ENCODE data around the gene BRINP2. TPM values are rescaled to one million over a fixed set of nuclear protein-coding genes. Genes with fewer than 3 reads are reported as not detected.

BRINP2 gene
- total and polyA plus RNA-seq, 4 donors = 0.05 to 0.75 (median 0.36) TPM

DNA sequence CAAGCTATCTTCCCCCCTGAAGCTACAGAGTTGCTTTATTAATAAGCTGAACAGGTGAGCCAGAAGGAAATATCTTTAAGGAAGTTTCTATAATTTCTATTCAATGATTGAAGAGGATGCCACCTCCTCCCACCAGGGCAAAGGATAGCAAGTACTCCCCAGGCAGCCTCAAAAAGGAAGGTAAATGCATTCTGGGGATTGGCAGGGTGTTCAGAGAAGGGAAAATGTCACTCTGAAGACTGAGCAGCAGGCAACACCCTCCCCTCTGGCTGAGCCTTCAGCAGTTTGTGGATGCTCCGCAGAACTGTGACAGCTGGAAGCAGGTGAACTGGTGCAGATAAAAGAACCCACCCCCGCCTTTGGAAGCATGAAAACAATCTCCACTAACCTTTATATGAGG is 140.8 kb downstream of the BRINP2 start:
- Histone ChIP-seq H3K4me1 (ENCODE audit: control insufficient read depth in 4 of 4, insufficient read depth in 4 of 4, low read length in 3 of 4) (no peaks in the 10 kb centered on the region), H3K27ac (ENCODE audit: low read depth in 1 of 2, low read length in 2 of 2) (no peak overlapping the region), H3K36me3 (ENCODE audit: control insufficient read depth in 4 of 4, insufficient read depth in 3 of 4, low read depth in 1 of 4, low read length in 3 of 4) (no peaks in the 10 kb centered on the region), H3K9ac (ENCODE audit: low read depth in 1 of 2, low read length in 2 of 2) (no peak overlapping the region), H3K9me3 (ENCODE audit: control insufficient read depth in 4 of 4, low read length in 3 of 4) (no peaks in the 10 kb centered on the region), H3K4me3 (ENCODE audit: low read depth in 1 of 3, low read length in 3 of 3) (no peak overlapping the region), H3K27me3 (ENCODE audit: control insufficient read depth in 4 of 4, insufficient read depth in 4 of 4, low read length in 3 of 4) (no peaks in the 10 kb centered on the region)
- no peak for DNase-seq (ENCODE audit: low spot score)
- WGBS = 71% methylated on average over 2 of the region's 2 CpGs
- TF ChIP-seq TAF1 (conservative IDR thresholded peaks at IDR 0.05) = no peak
- TF ChIP-seq RAD21 (IDR thresholded peaks at IDR 0.05) = no peak
- no peak for TF ChIP-seq JUND (IDR thresholded peaks at IDR 0.05)
- TF ChIP-seq FOXA1 (IDR thresholded peaks at IDR 0.05) = no peak
- TF ChIP-seq GABPA (IDR thresholded peaks at IDR 0.05 in 1 of 2, conservative IDR thresholded peaks at IDR 0.05 in 1 of 2) = no peak
- TF ChIP-seq, protein P1, sequence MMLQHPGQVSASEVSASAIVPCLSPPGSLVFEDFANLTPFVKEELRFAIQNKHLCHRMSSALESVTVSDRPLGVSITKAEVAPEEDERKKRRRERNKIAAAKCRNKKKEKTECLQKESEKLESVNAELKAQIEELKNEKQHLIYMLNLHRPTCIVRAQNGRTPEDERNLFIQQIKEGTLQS (IDR thresholded peaks at IDR 0.05) = no peak
- TF ChIP-seq, protein P2, sequence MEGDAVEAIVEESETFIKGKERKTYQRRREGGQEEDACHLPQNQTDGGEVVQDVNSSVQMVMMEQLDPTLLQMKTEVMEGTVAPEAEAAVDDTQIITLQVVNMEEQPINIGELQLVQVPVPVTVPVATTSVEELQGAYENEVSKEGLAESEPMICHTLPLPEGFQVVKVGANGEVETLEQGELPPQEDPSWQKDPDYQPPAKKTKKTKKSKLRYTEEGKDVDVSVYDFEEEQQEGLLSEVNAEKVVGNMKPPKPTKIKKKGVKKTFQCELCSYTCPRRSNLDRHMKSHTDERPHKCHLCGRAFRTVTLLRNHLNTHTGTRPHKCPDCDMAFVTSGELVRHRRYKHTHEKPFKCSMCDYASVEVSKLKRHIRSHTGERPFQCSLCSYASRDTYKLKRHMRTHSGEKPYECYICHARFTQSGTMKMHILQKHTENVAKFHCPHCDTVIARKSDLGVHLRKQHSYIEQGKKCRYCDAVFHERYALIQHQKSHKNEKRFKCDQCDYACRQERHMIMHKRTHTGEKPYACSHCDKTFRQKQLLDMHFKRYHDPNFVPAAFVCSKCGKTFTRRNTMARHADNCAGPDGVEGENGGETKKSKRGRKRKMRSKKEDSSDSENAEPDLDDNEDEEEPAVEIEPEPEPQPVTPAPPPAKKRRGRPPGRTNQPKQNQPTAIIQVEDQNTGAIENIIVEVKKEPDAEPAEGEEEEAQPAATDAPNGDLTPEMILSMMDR (IDR thresholded peaks at IDR 0.05; ENCODE audit: low read depth, low read length, missing input control) = no peak
- TF ChIP-seq, protein P3, sequence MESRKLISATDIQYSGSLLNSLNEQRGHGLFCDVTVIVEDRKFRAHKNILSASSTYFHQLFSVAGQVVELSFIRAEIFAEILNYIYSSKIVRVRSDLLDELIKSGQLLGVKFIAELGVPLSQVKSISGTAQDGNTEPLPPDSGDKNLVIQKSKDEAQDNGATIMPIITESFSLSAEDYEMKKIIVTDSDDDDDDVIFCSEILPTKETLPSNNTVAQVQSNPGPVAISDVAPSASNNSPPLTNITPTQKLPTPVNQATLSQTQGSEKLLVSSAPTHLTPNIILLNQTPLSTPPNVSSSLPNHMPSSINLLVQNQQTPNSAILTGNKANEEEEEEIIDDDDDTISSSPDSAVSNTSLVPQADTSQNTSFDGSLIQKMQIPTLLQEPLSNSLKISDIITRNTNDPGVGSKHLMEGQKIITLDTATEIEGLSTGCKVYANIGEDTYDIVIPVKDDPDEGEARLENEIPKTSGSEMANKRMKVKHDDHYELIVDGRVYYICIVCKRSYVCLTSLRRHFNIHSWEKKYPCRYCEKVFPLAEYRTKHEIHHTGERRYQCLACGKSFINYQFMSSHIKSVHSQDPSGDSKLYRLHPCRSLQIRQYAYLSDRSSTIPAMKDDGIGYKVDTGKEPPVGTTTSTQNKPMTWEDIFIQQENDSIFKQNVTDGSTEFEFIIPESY (IDR thresholded peaks at IDR 0.05) = no peak
- TF ChIP-seq, protein P4, sequence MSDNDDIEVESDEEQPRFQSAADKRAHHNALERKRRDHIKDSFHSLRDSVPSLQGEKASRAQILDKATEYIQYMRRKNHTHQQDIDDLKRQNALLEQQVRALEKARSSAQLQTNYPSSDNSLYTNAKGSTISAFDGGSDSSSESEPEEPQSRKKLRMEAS (IDR thresholded peaks at IDR 0.05) = no peak
- no peak for TF ChIP-seq FOXA2 (IDR thresholded peaks at IDR 0.05)
- TF ChIP-seq HNF4G (IDR thresholded peaks at IDR 0.05) = no peak
- TF ChIP-seq RXRA (IDR thresholded peaks at IDR 0.05) = no peak
- no peak for TF ChIP-seq YY1 (IDR thresholded peaks at IDR 0.05)
- no peak for TF ChIP-seq NR2F2 (IDR thresholded peaks at IDR 0.05)
- TF ChIP-seq EGR1 (IDR thresholded peaks at IDR 0.05; ENCODE audit: low read depth in 2 of 2) = no peak

DNA sequence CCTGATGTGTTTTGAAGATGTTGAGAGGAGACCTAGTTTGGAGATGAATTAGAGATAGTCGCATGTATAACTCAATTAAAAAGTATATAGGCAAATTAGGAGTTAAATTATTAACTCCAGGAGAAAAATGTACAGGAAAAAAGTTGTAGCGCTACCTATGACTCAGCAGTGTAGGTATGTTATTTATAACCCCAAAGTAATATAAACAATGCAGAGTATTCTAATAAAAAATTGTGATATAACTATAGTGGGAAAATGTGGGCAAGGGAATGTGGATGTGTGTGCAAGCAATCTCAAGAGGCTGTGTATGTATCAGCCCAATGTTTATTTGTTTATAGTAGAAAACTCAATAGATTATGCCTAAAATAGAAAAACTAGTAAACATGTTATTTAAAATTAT is 144.5 kb downstream of the BRINP2 start:
- no peak for DNase-seq (ENCODE audit: low spot score)
- H3K27me3 ChIP-seq (ENCODE audit: control insufficient read depth in 4 of 4, insufficient read depth in 4 of 4, low read length in 3 of 4) = no peaks in the 10 kb centered on the region
- no peak overlapping the region for H3K9ac ChIP-seq (ENCODE audit: low read depth in 1 of 2, low read length in 2 of 2)
- no peaks in the 10 kb centered on the region for H3K36me3 ChIP-seq (ENCODE audit: control insufficient read depth in 4 of 4, insufficient read depth in 3 of 4, low read depth in 1 of 4, low read length in 3 of 4)
- no peak overlapping the region for H3K27ac ChIP-seq (ENCODE audit: low read depth in 1 of 2, low read length in 2 of 2)
- no peaks in the 10 kb centered on the region for H3K4me1 ChIP-seq (ENCODE audit: control insufficient read depth in 4 of 4, insufficient read depth in 4 of 4, low read length in 3 of 4)
- 64% methylated on average over 2 of the region's 2 CpGs for WGBS
- peaks cover 0 to 2% (median 0%) of the 10 kb centered on the region in 4 donors for H3K9me3 ChIP-seq (ENCODE audit: control insufficient read depth in 4 of 4, low read length in 3 of 4)
- no peak overlapping the region for H3K4me3 ChIP-seq (ENCODE audit: low read depth in 1 of 3, low read length in 3 of 3)
- TF ChIP-seq NR2F2 (IDR thresholded peaks at IDR 0.05) = no peak
- TF ChIP-seq JUND (IDR thresholded peaks at IDR 0.05) = no peak
- TF ChIP-seq, protein P4 (IDR thresholded peaks at IDR 0.05) = no peak
- TF ChIP-seq RXRA (IDR thresholded peaks at IDR 0.05) = no peak
- TF ChIP-seq SP1 (IDR thresholded peaks at IDR 0.05) = no peak
- TF ChIP-seq, protein P3 (IDR thresholded peaks at IDR 0.05) = no peak
- no peak for TF ChIP-seq EGR1 (IDR thresholded peaks at IDR 0.05; ENCODE audit: low read depth in 2 of 2)
- TF ChIP-seq FOXA1 (IDR thresholded peaks at IDR 0.05) = no peak
- no peak for TF ChIP-seq FOXA2 (IDR thresholded peaks at IDR 0.05)
- no peak for TF ChIP-seq GABPA (IDR thresholded peaks at IDR 0.05 in 1 of 2, conservative IDR thresholded peaks at IDR 0.05 in 1 of 2)
- TF ChIP-seq HNF4G (IDR thresholded peaks at IDR 0.05) = no peak
- TF ChIP-seq, protein P1 (IDR thresholded peaks at IDR 0.05) = no peak
- no peak for TF ChIP-seq HNF4A (conservative IDR thresholded peaks at IDR 0.05)
- TF ChIP-seq YY1 (IDR thresholded peaks at IDR 0.05) = no peak
